GM19395 (cell line): ENCODE measurements around the gene PLAAT3.
"Not testable (repeated sequence)": the region's sequence is repeated elsewhere in the genome, so short reads cannot be mapped to it uniquely, and the experiment has no call there.

Experiments used
- ATAC-seq: cut with Tn5 transposase; IDR thresholded peaks from one replicate; pipeline ENCODE4 v1.9.1; 2021; ENCODE audit warnings: mild to moderate bottlenecking, moderate library complexity; ENCODE audit not compliant: unreplicated experiment

The PLAAT3 gene

DNA sequence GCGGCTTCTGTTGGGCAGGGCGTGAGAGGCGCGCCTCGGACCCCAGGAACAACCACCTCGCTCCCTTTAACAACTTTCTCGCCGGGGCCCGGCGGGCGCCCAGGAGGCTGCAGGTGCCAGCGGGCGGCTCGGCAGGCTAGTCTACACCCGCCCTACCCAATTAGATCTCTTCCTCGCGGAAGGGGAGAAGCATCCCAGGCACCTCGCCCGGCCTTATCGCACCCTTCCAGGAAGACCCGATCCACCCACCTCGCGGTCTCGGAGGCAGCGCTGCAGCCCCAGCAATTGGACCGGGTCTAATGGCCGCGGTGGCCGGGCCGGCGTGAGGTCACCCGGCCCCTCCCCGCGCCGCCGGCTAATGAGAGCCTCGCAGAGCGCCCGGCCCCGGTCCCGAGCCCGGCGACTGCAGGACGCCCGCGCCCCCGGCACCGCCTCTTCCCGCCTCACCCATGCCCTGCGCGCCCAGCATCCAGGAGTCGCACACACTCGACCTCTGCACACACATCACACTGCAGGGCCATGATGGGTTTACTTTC, at the start of gene PLAAT3:
PLAAT3 (minus strand) TSS at position 298 of the 536 bp plus-strand sequence. CDS start 419 bp downstream, outside the sequence.
- peak; percentile 40 for ATAC-seq

DNA sequence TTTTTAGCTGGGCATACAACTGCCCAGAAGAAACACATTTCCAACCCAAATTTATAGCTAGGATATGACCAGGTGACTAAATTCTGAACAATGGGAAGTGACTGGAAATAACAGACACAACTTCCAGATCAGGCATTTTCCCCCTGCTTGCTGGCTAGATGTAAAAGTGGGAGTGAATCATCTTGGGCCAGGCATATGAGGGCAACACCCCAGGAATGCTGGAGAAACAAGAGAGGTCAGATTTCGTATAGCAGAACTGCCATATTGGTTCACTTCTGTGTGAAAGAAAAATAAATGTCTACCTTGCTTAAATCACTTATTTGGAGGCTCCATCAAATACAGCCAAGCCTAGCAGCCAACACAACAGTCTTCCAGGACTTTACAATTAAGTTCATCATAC, 49.6 kb upstream of the PLAAT3 start:
- ATAC-seq = no peak

DNA sequence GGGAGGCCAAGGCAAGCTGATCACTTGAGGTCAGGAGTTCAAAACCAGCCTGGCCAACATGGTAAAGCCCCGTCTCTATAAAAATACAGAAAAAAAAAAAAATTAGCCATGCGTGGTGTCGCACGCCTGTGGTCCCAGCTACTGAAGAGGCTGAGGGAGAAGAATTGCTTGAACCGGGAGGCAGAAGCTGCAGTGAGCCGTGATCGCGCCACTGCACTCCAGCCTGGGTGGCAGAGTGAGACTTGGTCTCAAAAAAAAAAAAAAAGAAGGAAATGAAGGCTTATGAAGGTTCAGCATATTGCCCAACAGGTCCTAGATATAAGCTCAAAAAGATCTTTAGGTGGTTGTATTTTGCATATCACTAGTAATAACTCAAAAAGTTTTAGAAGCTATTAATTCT, 46.7 kb upstream of the PLAAT3 start:
- ATAC-seq = no peak

DNA sequence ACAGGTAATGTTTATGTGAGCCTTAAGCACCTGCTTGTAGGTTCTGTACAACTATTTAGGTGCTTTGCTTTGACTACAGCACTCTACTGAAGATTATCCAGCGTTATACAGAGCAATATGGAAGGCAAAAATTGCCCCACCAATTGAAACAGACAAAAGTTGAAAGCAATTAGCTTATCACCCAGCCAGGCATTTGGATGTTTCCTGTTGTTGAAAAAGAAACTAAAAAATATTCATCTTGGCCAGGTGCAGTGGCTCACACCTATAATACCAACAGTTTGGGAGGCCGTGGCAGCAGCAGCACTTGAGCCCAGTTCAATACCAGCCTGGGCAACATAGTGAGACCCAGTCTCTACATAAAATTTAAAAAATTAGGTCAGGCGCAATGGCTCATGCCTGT, 38.4 kb upstream of the PLAAT3 start:
- ATAC-seq = no peak

DNA sequence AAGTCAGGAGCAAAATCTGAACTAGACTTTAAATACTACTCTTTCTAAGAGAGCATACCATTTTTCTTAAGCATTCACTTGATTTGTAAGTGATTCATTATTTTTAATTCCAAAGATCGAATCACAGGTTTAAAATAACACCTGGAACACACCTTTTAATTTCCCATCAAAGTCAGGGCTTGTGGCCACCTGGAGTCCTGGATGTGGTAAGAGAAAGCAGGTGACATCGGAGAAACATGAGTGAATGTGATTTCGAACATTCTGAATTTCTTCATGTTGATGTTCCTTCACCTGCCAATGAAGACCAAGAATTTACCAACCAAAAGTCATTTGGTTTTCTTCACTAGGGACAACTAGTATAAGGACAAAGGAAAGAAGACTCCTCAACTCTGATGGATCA, 29.0 kb upstream of the PLAAT3 start:
- ATAC-seq = no peak

- no peak for ATAC-seq
Observed at GRCh38 chr11:63641727-63642126, 27.5 kb upstream of the PLAAT3 start.

DNA sequence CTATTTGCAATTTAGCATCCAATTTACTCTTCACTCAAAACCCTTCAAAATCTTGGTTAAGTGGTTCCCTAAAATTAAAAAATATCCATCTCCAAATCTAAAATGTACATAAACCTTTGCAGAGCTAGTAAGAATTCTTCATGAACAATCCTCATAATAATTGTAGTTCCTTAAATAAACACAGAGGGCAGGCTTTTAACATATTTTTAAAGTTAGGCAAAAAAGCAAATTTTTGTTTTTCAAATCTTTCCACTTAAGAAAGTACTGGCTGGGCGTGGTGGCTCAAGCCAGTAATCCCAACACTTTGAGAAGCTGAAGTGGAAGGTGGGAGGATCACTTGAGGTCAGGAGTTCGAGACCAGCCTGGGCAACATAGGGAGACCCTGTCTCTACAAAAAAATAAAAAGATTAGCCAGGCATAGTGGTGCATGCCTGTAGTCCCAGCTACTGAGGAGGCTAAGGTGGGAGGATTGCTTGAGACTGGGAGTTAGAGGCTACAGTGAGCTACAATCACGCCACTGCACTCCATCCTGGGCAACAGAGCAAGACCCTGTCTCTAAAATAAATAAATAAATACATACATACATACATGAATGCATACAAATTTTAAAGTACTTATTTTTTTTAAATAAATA, 25.1 kb upstream of the PLAAT3 start:
- no peak for ATAC-seq

DNA sequence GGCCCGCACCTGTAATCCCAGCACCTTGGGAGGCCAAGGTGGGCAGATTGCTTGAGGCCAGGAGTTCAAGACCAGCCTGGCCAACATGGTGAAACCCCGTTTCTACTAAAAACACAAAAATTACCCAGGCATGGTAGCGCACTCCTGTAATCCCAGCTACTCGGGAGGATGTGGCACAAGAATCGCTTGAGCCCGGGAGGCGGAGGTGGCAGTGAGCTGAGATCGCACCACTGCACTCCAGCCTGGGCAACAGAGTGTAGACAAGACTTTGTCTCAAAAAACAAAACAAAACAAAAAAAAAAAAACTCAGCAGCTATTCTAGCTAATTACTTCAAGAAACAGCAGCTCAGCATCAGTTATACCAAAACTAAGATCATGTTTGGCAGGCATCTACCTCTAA, 24.2 kb upstream of the PLAAT3 start:
- ATAC-seq = not testable (repeated sequence)

DNA sequence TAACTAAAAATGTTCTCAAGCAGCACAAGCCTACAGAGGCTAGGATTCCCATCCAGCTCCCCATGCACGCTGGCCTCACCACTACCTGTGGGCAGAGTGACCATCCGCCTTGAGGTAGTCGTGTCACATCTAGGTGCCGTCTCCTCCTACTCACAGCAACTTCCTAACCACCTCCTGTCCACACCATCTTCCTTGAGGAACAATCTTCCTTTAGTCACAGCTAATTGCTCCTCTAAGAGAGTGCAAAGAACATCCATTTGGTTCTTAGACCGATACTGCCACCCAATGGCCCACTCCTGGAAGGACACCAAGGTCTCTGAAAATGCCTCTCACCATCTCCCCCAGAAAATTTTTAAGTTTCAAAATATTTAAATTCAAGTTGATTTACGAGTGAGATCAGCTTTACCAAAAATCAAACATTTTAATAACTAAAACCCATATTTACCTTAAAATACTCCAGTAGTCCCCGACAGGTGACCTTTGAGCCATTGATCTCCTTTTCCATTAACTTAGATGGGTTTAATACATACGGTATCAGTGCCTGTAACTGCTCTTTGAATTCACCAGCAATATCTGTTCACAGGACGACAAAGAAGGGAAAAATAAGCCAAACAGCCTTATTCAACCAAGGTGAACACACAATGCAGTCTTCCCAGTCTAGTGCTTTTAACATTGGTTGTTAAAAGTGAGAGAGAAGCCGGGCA, 21.7 kb upstream of the PLAAT3 start:
- no peak for ATAC-seq

GRCh38 chr11:63629426-63629825, 15.2 kb upstream of the PLAAT3 start:
- ATAC-seq = no peak

DNA sequence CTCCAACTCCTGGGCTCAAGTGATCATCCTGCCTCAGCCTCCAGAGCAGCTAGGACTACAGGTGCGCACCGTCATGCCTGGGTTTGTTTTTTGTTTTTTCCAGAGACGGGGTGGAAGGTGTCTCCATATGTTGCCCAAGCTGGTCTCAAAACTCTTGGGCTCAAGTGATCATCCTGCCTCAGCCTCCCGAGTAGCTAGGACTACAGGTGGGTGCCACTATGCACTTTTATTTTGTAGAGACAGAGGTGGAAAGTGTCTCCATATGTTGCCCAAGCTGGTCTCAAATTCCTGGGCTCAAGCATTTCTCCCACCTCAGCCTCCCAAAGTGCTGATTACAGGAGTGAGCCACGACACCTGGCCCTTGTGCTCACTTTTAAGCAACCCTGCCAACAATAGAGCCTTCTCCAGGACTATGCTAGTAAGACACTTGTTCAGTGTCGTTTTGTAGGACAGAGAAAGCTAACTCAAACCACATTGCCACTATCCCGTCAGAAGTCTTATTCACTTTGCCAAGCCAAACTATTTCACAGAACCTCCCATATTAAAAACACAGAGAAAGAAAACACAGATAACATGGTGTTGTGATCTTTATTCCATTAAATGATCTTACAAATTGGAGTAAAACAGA, 9.4 kb upstream of the PLAAT3 start:
- ATAC-seq = no peak

DNA sequence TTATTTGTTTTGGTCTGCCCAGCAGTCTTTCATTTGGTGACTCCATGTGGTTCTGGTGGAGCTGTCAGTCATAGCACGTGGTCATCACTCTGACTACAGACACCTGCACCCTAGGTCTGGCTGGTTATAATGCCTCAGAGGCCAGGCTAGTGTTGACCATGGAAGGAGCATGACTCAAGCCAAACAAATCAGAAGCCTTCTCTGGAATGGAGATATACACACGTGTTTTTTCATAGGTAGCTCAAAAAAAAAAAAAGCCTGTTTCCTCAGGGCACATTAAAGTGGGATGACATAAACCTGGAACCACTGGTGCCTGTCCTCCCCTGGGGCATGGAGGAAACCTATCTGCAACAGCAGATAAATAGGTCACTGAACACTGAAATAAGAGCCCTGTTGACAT, 8.1 kb upstream of the PLAAT3 start:
- no peak for ATAC-seq

DNA sequence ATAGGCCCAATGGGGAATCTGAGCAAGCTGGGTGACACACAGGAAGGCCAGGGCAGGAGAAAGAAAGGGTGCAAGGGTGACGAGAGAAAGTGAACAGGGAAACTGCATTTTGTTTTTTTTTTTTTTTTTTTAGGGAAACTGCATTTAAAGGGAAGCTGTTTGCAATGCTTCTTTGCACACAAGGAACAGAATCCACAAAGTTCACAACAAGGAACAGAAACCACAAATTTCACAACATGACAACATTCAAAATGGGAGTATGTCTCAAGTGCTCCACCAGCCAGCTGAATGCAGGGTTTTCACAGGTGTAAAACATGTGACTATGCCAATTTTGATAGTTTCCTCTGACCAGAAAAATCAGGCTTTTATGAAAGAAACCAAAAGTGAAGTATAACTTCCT, 6.8 kb upstream of the PLAAT3 start:
- ATAC-seq = no peak

DNA sequence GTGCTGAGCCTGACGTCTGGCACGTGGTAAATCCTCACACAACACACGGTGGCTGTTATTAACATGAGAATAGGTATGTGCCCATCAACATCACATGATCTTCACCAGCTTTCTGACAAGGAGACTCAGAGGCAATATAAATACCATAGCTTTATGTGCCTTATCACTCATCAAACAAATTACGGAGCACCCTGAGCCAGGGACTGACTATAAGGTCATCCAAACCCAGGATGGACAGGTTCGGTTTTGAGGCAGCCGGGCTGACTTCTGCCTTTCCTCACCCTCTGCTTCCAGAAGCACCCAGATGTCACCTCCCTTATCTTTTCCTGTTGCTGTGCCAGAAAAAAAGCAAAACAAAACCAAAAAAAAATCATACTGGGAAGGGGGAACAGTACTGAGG, 5.7 kb upstream of the PLAAT3 start:
- no peak for ATAC-seq

GRCh38 chr11:63617686-63618085, 3.5 kb upstream of the PLAAT3 start:
- not testable (repeated sequence) for ATAC-seq

- ATAC-seq = no peak
Observed at GRCh38 chr11:63616953-63617352, 2.7 kb upstream of the PLAAT3 start.

- ATAC-seq = peak; percentile 54
Observed at GRCh38 chr11:63613517-63614135, 607 bp downstream of the PLAAT3 start.

DNA sequence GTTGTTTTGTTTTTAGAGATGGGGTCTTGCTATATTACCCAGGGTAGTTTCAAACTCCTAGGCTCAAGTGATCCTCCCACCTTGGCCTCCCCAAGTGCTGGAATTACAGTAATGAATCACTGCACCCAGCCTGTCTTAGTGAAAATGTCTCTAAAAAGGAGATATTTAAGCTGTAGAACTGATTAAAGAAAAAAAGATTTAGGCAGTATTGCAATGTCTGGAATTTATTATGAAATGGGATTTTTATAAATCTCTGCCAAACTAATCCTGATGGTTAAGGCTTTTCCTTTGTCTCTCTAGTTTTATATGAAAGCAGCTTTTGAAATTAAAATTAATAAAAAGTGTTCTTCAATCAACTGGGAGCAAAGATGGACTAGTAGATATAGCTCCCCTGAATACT, 2.1 kb downstream of the PLAAT3 start:
- ATAC-seq = no peak

- no peak for ATAC-seq
Observed at GRCh38 chr11:63611395-63611747, 2.9 kb downstream of the PLAAT3 start.

GRCh38 chr11:63610604-63611394, 3.4 kb downstream of the PLAAT3 start:
- no peak for ATAC-seq
